ENCODE results near the gene B3GNT9.

B3GNT9 gene, protein sequence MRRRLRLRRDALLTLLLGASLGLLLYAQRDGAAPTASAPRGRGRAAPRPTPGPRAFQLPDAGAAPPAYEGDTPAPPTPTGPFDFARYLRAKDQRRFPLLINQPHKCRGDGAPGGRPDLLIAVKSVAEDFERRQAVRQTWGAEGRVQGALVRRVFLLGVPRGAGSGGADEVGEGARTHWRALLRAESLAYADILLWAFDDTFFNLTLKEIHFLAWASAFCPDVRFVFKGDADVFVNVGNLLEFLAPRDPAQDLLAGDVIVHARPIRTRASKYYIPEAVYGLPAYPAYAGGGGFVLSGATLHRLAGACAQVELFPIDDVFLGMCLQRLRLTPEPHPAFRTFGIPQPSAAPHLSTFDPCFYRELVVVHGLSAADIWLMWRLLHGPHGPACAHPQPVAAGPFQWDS

DNA sequence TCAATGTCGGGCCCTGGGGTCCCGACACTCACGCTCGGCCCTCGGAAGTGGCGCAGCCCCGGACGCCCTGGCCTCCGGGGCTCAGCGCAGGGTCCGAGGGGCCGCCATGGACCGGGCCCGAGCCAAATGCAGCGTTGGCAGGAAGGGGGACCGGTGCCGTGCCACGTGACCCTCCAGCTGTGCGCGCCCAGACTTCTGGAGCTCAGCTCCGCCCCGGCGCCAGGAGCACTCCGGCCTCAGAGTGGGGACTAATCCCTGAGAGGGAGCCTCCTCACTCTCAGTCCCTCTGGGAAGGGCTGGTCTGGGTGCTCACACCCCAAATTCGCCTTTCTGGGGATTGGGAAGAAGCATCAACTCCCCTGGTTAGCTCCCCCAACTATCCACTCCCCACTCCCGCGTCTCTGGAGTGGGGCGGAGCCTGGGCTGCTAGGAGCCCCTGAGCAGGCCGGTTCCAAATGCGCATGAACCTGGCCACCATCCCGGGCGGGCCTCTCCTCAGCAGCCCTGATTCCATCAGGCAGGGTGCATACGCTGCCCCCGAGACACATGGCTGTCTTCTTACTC lies at the start of gene B3GNT9:
B3GNT9 (minus strand) TSS at position 166 of the 564 bp plus-strand sequence. CDS start 513 bp downstream, outside the sequence.
- peak; percentile 73 for DNase-seq

DNA sequence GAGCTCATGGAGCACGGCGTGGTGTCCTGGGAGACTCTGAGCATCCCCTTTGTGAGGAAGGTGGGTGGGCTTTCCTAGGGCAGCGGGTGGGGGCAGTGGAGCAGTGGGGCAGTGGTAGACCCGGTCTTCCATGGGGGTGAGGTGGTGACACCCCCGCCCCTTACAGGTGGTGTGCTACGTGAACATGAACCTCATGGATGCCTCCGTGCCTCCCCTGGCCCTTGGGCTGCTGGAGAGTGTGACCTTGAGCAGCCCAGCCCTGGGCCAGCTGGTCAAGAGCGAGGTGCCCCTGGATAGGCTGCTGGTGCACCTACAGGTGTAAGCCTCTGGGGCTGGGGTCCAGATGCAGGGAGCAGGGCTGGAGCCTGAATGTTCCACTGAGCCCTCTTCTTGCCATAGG lies 49.7 kb upstream of the B3GNT9 start:
- no peak for DNase-seq

DNA sequence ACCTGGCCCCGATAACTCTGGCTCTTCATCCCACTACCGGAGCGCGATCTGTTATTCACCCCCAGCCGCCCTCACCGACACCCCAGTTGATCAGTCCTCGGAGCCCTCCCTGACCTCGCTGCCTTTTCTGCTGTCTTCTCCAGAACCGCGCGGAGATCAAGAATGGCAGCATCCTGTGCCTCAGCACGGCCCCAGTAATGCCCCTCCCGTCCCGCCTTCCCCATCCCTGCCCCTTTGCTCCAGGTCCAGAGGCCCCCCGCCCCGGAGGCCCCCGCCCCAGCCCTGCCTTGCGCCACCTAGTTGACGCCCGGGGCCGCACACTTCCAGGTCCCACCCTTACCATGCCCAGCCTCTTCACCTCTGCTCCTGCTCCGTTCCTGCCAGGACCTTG lies 49.0 kb upstream of the B3GNT9 start:
- no peak for DNase-seq

DNA sequence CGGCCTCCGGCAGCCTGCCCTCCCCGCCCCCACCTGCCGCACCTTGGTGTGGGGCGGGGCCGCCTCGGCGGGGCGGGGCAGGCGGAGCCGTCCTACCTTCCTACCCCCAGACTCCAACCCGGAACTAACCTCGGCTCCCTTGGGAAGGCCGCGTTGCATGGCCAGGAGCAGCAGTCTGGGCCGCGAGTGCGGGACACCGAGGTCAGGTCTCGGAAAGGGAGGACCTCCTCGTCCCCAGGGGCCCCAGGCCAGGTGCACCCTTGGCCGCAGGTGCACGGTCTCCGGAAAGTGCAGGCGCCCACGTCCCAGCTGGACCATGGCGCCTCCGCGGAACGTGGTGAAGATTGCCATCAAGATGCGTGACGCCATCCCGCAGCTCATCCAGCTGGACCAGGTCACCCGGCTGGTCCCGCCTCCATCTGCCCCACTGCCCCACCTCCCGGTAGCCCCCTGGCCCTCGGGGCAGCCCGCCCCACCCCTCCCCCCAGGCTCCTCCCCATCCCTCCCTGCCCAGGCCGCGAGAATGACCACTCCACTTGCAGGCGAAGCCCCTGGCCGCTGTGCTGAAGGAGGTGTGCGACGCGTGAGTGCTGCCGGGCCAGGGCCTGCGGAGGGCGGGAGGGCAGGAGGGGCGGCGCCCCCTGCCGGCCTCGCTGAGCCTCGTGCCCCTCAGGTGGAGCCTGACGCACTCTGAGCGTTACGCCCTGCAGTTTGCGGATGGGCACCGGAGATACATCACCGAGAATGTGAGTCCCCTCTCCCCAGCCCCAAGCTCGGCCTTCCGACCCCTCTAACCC lies 48.4 kb upstream of the B3GNT9 start, which contains the start of gene ELMO3:
ELMO3 (plus strand) TSS at position 121 of the 797 bp plus-strand sequence; CDS start at position 317, 196 bp downstream.
- DNase-seq: no peak

DNA sequence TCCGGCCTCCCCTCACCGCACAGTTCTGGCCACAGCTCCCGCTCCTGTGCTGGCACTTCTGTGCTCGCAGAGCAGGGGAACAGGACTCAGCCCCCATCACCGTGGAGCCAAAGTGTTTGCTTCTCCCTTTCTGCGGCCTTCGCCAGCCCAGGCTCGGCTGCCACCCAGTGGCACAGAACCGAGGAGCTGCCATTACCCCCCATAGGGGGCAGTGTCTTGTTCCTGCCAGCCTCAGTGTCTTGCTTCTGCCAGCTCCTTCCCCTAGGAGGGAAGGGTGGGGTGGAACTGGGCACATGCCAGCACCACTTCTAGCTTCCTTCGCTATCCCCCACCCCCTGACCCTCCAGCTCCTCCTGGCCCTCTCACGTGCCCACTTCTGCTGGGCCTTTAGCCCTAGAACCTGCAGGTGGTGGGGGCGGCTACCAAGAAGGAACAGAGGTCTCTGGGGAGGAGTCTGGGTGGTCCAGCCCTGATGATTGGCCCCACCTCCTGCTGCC lies 47.5 kb upstream of the B3GNT9 start:
- peak; percentile 100 for DNase-seq

DNA sequence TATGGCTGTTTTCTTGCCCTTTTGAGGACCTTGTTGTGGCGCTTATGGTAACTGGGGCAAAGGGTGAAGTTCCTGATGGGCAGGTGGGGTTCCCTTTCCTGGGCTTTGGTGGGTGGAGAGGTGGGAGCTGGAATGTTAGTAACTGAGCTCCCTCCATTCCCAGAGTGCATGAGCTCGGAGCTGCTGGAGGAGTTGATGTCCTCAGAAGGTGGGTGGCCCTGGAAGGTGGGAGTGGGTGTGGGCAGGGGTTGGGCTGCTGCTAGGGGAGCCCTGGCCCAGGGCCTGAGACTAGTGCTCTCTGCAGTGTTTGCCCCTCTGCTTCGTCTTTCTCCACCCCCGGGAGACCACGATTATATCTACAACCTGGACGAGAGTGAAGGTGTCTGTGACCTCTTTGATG lies 46.9 kb upstream of the B3GNT9 start:
- DNase-seq: no peak

DNA sequence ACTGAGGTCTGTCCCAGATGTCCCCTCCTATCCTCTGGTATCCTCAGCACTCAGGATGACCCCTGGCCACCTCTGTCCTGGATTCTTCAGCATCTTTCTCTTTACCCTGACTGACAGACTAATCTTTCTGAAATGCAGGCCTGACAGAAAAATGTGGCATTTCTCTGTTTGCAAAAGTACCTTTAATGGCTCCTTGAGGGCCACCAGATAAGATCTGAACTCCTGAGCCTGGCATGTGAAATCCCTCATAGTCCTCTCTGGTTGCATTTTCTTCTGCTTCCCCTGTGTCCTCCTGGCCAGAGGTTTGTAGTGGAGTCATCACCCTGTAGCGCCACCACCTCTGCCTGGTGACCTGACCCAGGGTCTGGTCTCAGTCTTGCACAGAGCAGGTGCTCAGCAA lies 46.1 kb upstream of the B3GNT9 start:
- DNase-seq: no peak

DNA sequence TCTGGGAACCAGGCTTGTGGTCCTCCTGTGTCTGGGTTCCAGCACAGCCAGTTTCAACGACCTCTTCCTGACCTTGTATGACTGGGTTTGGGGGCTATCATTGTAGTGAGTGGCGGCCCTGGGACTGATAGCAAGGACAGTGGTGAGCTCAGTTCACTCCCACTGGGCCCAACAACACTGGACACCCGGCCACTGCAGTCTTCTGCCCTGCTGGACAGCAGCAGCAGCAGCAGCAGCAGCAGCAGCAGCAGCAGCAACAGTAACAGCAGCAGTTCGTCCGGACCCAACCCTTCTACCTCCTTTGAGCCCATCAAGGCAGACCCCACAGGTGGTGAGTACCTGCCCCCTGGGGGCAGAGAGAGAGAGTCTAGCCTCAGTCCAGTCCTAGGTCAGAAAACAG lies 44.9 kb upstream of the B3GNT9 start:
- no peak for DNase-seq

DNA sequence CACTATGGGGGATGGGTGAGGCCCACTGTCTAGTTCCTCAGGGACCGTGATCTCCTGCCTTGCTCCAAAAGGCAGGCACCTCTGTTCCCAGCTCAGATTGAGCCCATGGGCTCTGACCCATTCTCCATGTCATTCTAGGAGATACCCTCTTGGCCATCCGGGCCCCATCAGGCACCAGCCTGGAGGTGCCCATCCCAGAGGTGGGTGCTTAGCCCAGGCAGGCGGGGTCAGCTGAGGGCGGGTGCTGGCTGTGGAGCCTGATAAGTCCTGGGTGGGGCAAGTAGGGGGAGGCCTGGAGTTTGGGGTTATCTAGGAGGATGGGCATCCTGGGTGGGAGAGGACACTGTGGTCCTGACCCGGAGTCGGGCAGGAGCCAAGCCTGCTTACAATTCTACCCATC lies 43.5 kb upstream of the B3GNT9 start:
- DNase-seq: no peak

DNA sequence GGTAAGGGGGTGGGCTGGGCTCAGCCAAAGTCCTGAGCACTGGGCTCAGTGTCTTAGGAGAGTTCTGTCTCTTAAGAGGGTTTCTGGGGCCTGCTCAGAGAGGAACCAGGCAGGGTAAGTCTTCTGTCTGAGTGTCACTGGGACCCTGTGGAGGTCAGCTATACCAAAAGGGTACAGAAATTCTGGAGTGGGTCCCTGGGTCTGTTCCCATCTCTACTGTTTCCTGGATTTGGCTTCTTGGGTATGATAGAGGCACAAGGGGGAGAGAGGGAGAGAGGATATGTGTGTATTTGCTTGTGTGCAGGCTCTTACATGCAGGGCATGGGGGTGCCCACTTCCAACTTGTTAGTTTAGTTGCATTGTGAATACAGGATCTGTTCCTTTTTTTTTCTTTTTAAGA lies 42.7 kb upstream of the B3GNT9 start:
- DNase-seq: no peak

DNA sequence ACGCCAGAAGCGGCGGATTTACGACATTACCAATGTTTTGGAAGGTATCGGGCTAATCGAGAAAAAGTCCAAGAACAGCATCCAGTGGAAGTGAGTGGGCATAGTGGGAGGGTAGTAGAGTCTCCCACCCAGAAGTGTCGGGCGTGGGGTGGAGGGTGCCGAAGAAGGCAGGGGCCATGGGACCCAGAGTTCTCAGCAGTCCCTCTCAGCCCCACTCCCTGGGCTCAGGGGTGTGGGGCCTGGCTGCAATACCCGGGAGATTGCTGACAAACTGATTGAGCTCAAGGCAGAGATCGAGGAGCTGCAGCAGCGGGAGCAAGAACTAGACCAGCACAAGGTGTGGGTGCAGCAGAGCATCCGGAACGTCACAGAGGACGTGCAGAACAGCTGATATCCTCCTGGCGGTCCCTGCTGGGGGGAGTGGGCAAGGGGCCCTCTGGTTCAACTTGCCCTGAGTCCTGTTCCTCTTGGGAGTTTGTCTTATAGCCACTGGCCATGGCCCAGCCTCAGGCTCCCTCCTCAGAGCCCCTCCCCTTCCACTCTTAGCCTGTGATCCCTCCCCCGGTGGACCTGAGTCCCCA lies 42.1 kb upstream of the B3GNT9 start:
- no peak for DNase-seq

DNA sequence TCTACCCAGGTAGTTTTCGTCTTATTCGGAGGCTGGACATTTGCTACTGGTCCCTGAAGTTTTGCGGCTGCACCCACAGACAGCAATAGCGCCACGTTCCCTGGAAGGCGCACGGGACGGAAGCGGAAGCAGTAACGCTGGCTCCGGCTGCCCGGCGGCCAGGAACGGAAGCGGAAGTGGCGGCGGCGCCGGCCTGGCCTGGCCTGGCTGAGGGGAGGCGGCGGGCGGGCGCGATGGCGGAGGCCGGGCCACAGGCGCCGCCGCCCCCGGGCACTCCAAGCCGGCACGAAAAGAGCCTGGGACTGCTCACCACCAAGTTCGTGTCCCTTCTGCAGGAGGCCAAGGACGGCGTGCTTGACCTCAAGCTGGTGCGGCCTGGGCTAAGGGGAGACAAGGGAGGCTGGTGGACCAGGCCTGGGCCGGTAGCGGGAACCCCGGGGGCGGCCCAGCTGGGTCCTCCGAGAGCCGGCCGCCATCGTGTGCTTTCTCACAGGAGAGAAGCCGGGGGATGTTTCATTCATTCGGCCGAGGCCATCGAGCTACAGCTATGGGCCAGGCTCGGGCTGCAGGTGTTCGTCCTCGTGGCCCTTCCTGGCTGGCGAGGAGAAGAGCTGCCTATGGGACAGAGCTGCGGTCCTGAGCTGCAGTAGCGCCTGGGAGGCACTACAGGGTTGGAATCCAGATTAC lies 41.3 kb upstream of the B3GNT9 start, which contains the start of gene E2F4:
E2F4 (plus strand) TSS at position 161 of the 687 bp plus-strand sequence; CDS start at position 234, 73 bp downstream.
- peak; percentile 99 for DNase-seq

DNA sequence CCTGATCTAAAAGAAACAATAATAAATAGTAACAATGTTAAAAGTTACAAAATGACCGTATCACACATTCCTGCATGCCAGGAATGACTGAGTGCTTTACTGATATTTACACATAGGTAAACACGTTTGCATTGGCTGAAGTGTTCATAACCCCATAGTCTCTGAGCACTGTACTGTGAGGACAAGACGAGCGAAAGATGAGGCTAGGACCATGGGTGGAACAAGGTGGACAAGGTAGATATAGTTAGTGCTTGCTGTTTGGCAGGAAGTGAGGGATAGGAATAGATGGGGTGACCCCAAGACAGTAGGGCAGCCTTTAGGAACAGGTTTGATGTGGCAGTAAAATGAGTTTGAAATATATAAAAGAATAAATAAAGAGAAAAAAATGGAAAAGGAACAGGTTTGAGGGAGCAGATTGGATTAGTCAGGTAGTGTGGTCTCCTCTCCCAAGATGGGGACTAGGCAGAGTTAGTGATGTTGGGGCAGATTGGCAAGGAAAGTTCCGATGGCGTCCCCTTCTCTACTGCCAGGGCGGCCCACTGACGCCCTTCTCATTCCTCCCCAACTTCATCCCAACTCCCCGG lies 40.7 kb upstream of the B3GNT9 start:
- DNase-seq: no peak

DNA sequence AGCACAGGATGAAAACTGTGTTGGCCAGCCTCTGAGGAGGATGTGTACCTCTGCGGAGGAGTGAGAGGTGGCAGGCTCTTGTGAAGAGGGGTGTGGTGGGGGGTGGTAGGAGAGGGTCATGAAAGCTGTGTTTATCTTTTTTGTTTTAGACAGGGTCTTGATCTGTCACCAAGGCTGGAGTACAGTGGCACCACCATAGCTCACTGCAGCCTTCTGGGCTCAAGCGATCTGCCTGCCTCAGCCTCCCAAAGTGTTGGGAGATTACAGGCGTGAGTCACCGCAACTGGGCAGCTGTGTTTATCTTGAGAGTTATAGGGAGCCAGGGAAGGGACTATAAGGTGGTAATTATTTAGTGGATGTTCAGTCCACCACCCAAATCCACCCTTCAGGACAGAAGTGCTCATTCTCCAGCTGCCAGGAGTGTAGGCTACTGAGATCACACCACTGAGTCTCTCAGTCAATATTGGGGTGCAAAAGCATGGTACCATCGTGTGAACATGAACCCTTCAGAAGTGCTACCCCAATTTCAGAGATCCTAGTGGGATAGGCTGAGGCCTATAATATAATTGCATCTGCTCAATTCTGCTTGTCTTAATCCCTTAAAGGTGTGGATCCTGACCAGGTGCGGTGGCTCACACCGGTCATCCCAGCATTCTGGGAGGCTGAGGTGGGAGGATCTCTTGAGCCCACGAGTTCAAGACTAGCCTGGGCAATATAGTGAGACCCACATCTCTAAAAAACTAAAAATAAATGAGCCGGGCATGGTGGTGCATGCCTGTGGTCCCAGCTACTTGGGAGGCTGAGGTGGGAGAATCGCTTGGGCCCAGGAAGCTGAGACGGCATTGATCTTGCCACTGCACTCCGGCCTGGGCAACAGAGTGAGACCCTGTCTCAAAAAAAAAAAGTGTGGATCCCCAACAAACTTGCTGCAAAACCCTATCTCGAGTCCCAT lies 39.9 kb upstream of the B3GNT9 start:
- no peak for DNase-seq

DNA sequence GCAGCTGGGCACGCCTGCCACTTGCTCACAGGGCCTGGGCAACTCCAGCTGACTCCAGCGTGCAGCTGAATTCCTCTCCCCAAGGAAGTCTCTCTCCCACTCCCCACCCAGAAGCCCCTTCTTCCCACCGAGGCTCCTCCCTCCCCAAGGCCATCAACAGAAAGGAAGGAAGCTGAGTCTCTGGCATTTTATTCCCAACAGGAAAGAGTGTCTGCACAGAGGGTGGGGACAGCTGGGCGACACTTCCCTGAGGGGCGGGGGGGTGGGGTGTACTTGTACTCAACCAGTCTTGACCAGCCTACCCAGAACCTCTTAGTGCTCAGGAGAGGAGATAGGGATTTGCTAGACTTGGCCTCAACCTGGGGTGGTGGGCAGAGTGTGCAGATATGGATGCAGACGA lies 39.2 kb upstream of the B3GNT9 start, which contains the start of gene EXOC3L1:
EXOC3L1 (minus strand) TSS at position 96 of the 400 bp plus-strand sequence. CDS start 460 bp downstream, outside the sequence.
- DNase-seq: no peak

DNA sequence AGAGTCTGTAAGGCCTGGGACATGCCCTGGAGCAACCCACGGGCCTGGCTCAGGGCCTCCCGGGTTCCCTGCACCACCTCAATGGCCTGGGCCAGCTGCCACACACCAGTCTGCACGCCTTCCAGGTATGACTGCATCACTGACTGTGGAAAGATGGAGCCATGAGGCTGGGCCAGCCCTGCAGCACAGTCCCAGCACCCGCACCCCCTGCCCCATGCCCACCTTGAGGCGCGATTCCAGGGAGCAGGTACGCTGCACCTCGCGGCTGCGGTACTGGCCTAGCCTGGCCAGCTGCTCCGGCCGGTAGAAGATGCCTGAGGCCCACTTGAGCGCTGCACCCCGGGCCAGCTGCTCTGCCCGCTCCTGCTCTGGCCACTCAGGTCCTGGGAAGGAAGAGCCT lies 38.0 kb upstream of the B3GNT9 start:
- DNase-seq: no peak

DNA sequence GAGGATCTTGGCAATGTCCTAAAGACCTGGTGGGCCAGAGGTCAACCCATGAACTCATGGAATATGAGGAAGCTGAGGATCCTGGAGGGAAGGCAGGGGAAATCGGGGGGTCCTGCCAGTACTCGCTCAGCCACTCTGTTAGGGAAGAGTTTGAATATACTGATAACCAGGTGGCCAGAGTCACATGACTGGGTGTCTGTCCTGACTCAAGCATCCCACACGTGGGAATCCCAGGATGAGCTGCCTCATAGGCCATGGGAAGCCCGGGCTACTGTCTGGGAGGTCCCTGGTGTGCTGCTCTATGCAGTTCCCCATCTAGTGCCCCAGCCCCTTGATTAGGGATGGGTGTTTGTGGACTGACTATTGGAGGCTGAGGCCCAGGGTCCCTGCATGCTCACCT lies 37.5 kb upstream of the B3GNT9 start:
- no peak for DNase-seq

DNA sequence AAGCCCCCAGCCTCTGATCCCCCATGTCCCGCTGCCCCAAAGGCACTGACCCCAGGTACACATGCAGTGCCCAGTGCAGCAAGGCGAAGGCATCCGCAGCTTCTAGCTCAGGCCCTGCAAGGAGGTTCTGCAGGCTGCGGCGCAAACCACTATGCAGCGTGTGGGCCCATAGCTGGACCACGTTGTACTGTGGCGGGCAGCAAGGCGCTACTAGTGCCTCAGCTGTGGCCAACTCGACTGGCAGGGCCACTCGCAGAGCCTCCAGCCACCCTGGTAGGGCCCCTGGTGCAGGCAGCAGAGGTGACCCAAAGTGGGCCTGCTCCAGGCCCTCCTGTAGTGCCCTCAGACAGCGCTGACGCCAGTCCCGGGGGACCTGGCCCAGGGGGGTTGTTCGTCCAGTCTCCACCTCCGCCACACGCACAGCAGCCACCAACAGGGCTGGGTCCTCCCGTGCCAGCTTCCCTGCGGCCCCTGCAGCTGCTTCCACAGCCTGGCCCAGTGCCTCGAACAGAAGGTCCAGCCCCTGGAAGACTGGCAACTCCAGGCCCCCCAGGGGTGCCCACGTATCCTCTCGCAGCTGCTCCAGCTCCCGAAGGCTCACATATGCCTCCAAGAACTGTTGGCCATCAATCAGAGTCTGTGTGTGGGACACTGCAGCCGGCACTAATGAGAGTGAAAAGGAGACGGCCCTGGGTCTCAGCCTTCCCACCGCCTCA lies 36.5 kb upstream of the B3GNT9 start:
- no peak for DNase-seq

DNA sequence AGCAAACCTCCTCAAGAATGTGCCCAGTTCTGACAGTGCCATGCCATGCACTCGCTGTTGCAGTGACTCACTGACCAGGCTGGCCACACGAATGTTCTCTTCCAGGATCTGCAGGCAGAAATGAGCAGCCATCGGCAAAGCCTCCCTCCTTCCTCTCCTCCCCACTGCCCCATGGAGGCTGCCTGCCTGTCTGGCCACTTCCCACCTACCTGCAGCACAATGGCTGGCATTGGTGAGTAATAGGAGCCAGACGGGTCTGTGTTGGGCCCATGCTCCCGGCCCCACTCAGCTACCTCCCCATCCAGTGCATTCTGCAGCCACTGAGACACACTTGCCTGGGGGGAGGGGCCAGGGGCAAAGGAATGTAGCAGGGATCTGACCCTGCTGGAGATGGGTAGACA lies 35.8 kb upstream of the B3GNT9 start:
- DNase-seq: no peak

DNA sequence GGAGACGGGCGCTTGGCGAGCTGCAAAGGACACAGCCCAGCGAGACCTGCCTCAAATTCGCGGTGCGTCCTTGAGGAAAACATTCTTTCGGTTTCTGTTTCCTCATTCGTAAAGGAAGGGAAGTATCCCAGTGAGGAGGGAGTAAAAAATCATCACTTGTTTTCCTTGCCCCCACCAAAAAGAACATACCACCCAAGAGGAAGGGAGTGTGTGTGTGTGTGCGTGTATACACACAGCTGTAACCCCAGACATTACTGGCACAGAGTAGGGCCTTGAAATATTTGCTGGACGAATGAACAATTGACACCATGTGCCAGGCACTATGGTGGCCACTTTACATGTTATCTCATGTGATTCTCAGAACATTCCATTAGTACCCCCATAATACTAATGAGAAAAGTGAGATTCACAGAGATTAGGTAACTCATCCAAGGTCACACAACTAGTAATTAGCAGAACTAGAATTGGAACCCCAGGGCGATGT lies 34.9 kb upstream of the B3GNT9 start:
- no peak for DNase-seq
